GM12892 (cell line): ENCODE data around the gene CACNA1E.

ENCODE experiments used
- POLR2A ChIP-seq: IDR thresholded peaks from 2 replicates; pipeline ENCODE4 v1.6.1; 2011; ENCODE audit warnings: low read depth, low read length, control low read depth
- POLR2AphosphoS5 ChIP-seq: IDR thresholded peaks from 2 replicates; pipeline ENCODE4 v1.6.1; 2011; ENCODE audit warnings: low read depth, low read length, control low read depth

DNA sequence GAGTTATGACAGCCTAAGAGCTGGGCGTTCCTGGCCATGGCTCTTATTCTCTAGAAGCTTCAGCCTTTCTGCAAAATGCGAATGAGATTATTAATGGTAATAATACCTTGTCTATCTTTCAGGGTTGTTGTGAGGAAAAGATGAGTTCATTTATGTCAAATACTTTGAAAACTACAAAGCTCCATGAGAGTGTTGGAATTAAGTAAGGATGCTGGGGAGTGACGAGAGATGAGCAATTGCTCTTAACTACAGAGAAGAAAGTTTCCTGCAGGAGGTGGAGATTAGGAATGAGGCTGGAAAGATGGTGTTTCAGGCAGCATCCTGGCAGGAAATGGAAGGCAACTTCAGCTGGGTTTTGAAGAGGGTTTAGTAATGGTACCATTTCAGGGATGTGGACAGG, 124.2 kb downstream of the CACNA1E start:
- no peak for TF ChIP-seq POLR2A
- TF ChIP-seq POLR2AphosphoS5 = no peak
